ENCODE data around the gene ANP32B. TPM values are rescaled to one million over a fixed set of nuclear protein-coding genes. Genes with fewer than 3 reads are reported as not detected.

Gene ANP32B
- total RNA-seq, 1 donor from 2014 or later, result 8.5 TPM

- no peak for DNase-seq (ENCODE audit: low read depth, low spot score)
These were observed 81.7 kb downstream of the ANP32B start for GRCh38 chr9:98064623-98065392.

Other genes with a start within 250 kb of the ANP32B start
- gene FOXE1, start 130.1 kb upstream of the ANP32B start, total RNA-seq, result not detected in 2 replicates
- gene TRMO, start 60.8 kb upstream of the ANP32B start, total RNA-seq, result 12.8 and 13.8 TPM in 2 replicates
- gene HEMGN, start 45.2 kb upstream of the ANP32B start, total RNA-seq, result not detected in 2 replicates
- gene NANS, start 73.4 kb downstream of the ANP32B start, total RNA-seq, result 133 and 141 TPM in 2 replicates
- 3.4 and 9.1 TPM in 2 replicates for gene TRIM14, start 135.9 kb downstream of the ANP32B start, total RNA-seq
- 0.26 and 0.49 TPM in 2 replicates for gene CORO2A, start 209.3 kb downstream of the ANP32B start, total RNA-seq

Measured in pulmonary artery endothelial cell (primary cell).